DND-41 (cell line): Measurements from ENCODE around the gene PTPN21.

Experiments
- ATAC-seq: fragments of 200-7000 bp; cut with Tn5 transposase; 3 replicates; pipeline ENCODE4 v1.9.1; 2021; ENCODE audit warnings: low read depth; ENCODE audit not compliant: insufficient read depth
- DNase-seq: peaks from one replicate; pipeline ENCODE4 v3.0.0-alpha.2; 2020
- H2AFZ ChIP-seq: 2 replicates; pipeline ENCODE4 v1.6.0; 2012; ENCODE audit warnings: low read depth, low read length
- H3K27ac ChIP-seq: 2 replicates; pipeline ENCODE4 v1.5.1; 2012; ENCODE audit warnings: low read length, inconsistent platforms
- H3K27me3 ChIP-seq: fragments of 200-600 bp; sonication (generic); 2 replicates; pipeline ENCODE4 v1.6.0; 2012; ENCODE audit warnings: low read length, mild to moderate bottlenecking, inconsistent platforms; ENCODE audit not compliant: insufficient read depth, poor library complexity
- H3K36me3 ChIP-seq: 2 replicates; pipeline ENCODE4 v1.5.1; 2012; ENCODE audit warnings: low read length, inconsistent platforms; ENCODE audit not compliant: insufficient read depth
- H3K4me1 ChIP-seq: 2 replicates; pipeline ENCODE4 v1.5.1; 2012; ENCODE audit warnings: mild to moderate bottlenecking, low read length; ENCODE audit not compliant: insufficient read depth
- H3K4me2 ChIP-seq: 2 replicates; pipeline ENCODE4 v1.6.0; 2012; ENCODE audit warnings: mild to moderate bottlenecking, moderate library complexity, low read length, inconsistent platforms; ENCODE audit not compliant: insufficient read depth
- H3K4me3 ChIP-seq, 2 experiments: fragments of 200-600 bp in 1 of 2; shearing (Covaris generic) in 1 of 2; 2 replicates each; pipeline ENCODE4 v1.5.1; 2012 to 2016; ENCODE audit warnings: inconsistent platforms in 2 of 2, low read length in 2 of 2, mild to moderate bottlenecking in 2 of 2, low read depth in 1 of 2, moderate library complexity in 1 of 2
- H3K79me2 ChIP-seq: 2 replicates; pipeline ENCODE4 v1.6.0; 2012; ENCODE audit warnings: low read length, inconsistent platforms; ENCODE audit not compliant: insufficient read depth
- H3K9ac ChIP-seq: 2 replicates; pipeline ENCODE4 v1.6.0; 2012; ENCODE audit warnings: low read depth, mild to moderate bottlenecking, inconsistent platforms, low read length, moderate library complexity
- H3K9me3 ChIP-seq: 2 replicates; pipeline ENCODE4 v1.5.1; 2012; ENCODE audit warnings: low read length, moderate library complexity, mild to moderate bottlenecking, inconsistent platforms; ENCODE audit not compliant: insufficient read depth, severe bottlenecking
- H4K20me1 ChIP-seq: 2 replicates; pipeline ENCODE4 v1.6.0; 2012; ENCODE audit warnings: low read length; ENCODE audit not compliant: insufficient read depth
- EZH2 ChIP-seq: IDR thresholded peaks from 3 replicates; pipeline ENCODE4 v1.6.1; 2012; ENCODE audit warnings: borderline replicate concordance, low read depth, mild to moderate bottlenecking, moderate library complexity, low read length, inconsistent platforms; ENCODE audit not compliant: severe bottlenecking
- TF ChIP-seq, protein P1 (sequence below): IDR thresholded peaks from 2 replicates; pipeline ENCODE4 v1.5.1; 2012; ENCODE audit warnings: borderline replicate concordance, low read length, moderate library complexity, mild to moderate bottlenecking; ENCODE audit not compliant: poor library complexity, severe bottlenecking; ENCODE audit errors: extremely low read depth

Gene PTPN21

DNA sequence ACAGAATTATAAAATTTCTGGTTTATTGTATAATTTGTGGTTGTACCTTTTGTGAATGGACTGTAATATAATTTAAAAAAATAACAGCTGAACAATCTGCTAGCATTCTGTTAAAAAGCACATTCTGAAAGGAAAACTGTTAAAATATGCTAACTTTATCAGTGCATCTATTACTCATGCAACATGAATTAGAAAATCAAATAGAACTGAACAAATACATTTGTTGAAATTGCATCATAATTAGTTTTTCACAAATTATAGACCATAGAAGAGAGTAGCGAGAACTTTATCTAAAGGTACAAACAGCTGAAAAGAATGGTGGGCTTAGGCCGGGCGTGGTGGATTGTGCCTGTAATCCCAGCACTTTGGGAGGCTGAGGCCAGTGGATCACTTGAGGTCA is 33.0 kb downstream of the PTPN21 start:
- H3K36me3 ChIP-seq, result no peaks in the 10 kb centered on the region
- ATAC-seq (no peak), DNase-seq (no peak)
- no peaks in the 10 kb centered on the region for H3K9me3 ChIP-seq
- no peak overlapping the region for H3K4me3 ChIP-seq
- no peaks in the 10 kb centered on the region for H3K4me1 ChIP-seq
- no peaks in the 10 kb centered on the region for H3K27me3 ChIP-seq
- H2AFZ ChIP-seq, result no peak overlapping the region
- H4K20me1 ChIP-seq, result no peaks in the 10 kb centered on the region
- H3K27ac ChIP-seq, result no peak overlapping the region
- no peaks in the 10 kb centered on the region for H3K79me2 ChIP-seq
- no peak for TF ChIP-seq EZH2
- TF ChIP-seq, protein P1, sequence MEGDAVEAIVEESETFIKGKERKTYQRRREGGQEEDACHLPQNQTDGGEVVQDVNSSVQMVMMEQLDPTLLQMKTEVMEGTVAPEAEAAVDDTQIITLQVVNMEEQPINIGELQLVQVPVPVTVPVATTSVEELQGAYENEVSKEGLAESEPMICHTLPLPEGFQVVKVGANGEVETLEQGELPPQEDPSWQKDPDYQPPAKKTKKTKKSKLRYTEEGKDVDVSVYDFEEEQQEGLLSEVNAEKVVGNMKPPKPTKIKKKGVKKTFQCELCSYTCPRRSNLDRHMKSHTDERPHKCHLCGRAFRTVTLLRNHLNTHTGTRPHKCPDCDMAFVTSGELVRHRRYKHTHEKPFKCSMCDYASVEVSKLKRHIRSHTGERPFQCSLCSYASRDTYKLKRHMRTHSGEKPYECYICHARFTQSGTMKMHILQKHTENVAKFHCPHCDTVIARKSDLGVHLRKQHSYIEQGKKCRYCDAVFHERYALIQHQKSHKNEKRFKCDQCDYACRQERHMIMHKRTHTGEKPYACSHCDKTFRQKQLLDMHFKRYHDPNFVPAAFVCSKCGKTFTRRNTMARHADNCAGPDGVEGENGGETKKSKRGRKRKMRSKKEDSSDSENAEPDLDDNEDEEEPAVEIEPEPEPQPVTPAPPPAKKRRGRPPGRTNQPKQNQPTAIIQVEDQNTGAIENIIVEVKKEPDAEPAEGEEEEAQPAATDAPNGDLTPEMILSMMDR, result no peak
- no peak overlapping the region for H3K9ac ChIP-seq
- H3K4me2 ChIP-seq, result no peak overlapping the region

DNA sequence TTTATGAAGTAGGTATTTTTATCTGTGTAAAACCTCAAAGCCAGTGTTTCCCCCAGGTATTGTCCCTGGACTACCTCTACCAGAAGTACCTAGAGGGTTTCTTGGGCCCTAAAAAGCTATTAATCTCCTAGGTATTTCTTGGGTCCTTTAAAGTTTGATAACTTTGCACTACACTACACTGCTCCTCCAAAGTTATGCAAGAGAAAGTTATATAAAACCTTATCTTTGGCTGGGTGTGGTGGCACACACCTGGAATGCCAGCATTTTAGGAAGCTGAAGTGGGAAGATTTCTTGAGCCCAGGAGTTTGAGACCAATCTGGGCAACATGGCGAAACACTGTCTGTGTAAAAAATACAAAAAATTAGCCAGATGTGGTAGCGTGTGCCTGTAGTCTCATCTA is 34.9 kb downstream of the PTPN21 start:
- H3K4me3 ChIP-seq, result no peak overlapping the region
- no peak for TF ChIP-seq EZH2
- TF ChIP-seq, protein P1, result no peak
- H3K9me3 ChIP-seq, result no peaks in the 10 kb centered on the region
- H3K27me3 ChIP-seq, result no peaks in the 10 kb centered on the region
- ATAC-seq (no peak), DNase-seq (no peak)
- no peak overlapping the region for H3K4me2 ChIP-seq
- no peaks in the 10 kb centered on the region for H4K20me1 ChIP-seq
- H3K9ac ChIP-seq, result no peak overlapping the region
- H3K27ac ChIP-seq, result no peak overlapping the region
- no peaks in the 10 kb centered on the region for H3K36me3 ChIP-seq
- no peaks in the 10 kb centered on the region for H3K79me2 ChIP-seq
- H3K4me1 ChIP-seq, result no peaks in the 10 kb centered on the region
- no peak overlapping the region for H2AFZ ChIP-seq

DNA sequence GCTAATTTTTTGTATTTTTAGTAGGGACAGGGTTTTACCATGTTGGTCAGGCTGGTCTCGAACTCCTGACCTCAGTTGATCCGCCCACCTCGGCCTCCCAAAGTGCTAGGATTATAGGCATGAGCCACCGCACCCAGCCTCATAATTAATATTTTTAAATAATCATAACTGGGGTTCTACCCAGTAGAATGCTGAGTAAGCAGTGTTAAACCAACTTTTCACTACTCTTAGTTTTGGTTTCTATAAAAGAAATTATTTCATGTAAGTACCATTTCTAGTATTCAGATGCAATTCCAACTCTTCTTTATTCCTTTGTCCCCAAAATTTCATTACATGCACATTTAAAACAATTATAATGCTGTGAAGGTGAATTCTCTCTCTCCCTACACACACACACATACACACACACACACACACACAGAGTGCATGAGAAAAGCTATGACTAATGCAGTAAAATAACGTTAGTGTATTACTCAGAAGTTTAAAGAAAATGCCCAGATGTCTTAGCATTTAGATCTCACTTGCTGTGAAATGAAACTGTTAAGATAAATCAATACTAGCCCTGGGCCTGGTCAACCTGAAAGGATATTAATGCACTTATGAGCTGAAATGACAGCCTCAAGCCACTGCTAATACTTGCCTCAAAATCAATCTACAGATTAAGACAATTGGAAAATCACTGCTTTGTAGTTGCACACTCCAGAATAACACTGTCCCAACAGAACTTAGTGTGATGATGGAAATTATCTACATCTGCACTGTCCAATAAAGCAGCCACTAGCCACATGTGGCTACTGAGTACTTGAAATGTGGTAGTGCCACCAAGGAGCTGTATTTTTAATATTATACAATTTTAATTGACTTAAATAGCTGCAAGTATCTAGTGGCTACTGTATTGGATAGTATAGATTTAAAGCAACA is 36.0 kb downstream of the PTPN21 start:
- TF ChIP-seq, protein P1, result no peak
- no peak for TF ChIP-seq EZH2

More for the DNA sequence above, 36.0 kb downstream of the PTPN21 start:
- Histone ChIP-seq H3K4me1 (no peaks in the 10 kb centered on the region), H3K27ac (no peak overlapping the region), H3K27me3 (no peaks in the 10 kb centered on the region), H4K20me1 (no peaks in the 10 kb centered on the region), H3K4me2 (no peak overlapping the region), H3K4me3 (no peak overlapping the region), H3K36me3 (no peaks in the 10 kb centered on the region), H3K9me3 (no peaks in the 10 kb centered on the region), H3K79me2 (no peaks in the 10 kb centered on the region), H2AFZ (no peak overlapping the region), H3K9ac (no peak overlapping the region)
- DNase-seq, result no peak
- no peak for ATAC-seq
